Superior temporal gyrus (tissue), 1 donor: ENCODE data around the gene PDCD1LG2.

Experiments used
- DNase-seq: peaks from one replicate; pipeline ENCODE4 v3.0.0-alpha.2; 2016; ENCODE audit errors: extremely low spot score

Gene PDCD1LG2

DNA sequence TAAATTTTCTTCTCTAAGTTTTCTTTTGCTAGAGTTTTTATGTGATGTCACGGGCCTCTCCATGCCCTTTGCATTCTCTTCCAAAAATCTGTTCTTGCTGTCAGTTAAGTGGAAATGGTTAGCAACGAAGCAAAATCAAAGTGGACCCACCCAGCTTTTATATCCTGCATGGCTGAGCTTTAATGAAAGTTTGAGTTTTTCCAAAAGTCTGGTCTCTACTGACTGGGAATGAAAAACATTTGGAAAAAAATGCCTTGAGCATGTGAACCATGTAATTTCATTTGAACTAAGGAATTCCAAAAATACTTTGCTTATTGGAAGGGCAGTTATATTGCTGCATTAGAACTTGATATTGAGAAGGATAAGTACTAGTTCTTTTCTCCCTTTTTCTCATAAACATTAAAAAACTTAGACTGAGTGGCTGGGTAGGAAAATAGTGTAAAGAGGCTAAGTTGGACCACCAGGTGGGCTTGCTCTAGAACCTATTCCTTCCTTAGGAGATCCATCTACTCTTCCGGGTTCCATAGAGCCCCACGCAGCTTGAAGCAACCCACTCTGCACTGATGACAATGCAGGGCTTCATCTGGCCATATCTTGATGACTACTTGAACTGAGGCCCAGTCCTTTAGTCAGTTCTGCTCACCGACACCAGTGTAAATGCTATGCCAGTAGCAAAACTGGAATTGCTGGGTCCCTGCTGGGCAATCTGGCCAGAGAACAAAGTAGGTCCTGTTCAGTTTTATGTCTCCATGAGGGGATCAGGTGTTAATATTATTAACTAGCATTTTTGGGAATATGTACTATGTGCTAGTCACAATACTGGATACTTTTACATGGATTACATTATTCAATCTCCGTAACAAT, 101.2 kb downstream of the PDCD1LG2 start:
- DNase-seq, result no peak

DNA sequence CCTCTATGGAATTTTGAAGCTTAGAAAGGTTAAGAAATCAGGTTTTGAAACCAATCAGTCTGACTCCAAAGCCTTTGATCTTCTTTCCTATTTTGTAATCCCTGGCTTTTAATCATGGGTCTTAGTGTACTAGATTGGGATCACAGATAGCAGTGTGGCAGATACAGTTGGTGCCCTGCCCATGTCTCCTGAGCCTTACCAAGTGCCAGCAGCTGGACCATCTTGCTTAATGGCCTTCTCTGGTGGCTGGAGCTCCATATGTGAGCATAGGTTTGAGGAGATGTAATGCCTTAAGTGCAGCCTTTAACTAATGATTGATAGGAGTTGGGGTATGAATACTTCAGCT, 101.8 kb downstream of the PDCD1LG2 start:
- no peak for DNase-seq

DNA sequence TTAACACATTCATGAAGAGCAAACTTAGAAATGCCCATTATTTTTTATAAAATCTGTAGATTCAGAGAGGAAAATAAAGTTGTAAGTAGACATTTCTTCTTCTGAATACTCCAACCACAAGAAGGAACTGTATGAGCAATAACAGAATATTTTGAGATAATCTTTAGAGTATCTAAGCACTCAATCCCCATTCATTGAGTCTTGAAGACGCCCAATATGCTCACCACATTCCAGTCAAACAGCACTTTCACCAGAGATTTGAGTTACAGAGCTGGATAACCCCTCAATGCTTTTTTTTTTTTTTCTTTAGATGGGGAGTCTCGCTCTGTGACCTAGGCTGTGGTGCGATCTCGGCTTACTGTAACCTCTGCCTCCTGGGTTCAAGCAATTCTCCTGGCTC, 103.9 kb downstream of the PDCD1LG2 start:
- DNase-seq, result no peak

DNA sequence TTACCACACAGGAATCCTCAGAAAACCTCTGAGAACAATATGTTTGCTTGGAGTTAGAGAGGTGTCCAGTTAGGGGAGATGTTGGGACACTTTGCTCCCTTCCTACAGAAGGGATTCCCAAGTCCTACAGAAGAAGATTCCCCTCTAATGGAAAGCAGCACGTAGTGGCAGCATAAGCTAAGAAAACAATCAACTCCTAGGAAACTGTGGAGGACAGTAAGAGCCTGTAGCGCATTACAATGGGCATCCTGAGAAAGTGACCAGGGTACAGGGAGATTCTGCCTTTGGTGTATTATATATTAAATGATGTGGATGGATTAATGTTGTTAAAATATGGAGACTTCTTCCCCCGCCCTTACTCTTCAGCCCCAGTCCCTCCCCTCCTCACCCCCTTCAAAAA, 104.7 kb downstream of the PDCD1LG2 start:
- no peak for DNase-seq

DNA sequence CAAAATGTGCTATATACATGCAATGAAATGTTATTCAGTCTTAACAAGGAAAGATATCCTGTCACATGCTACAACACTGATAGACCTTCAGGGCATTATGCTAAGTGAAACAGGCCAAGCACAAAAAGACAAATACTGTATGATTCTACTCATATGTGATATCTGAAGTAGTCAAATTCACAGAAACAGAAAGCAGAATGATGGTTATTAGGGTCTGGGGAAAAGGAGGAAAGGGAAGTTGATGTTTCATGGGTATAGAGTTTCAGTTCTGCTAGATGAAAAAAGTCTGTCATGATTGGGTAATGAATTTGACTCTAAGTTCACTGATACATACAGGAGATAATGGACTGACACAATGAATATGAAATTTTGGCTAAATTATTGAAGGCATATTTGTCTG, 107.4 kb downstream of the PDCD1LG2 start:
- DNase-seq, result no peak

DNA sequence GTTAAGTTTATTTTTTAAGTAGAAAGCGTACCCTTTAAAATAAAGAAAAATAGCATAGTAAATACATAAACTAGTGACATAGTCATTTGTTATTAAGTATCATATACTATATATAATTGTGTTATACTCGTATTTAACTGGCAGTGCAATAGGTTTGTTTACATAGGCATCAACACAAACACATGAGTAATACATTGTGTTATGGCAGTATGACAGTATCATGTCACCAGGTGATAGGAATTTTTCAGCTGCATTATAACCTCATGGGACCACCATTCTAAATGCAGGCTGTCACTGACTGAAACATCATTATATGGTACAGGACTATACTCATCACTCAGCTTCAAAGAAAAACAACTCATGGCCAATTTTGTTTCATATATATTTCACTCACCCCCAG, 110.2 kb downstream of the PDCD1LG2 start:
- DNase-seq, result no peak
